Measurements from ENCODE around the gene PYDC2.

The PYDC2 gene

DNA sequence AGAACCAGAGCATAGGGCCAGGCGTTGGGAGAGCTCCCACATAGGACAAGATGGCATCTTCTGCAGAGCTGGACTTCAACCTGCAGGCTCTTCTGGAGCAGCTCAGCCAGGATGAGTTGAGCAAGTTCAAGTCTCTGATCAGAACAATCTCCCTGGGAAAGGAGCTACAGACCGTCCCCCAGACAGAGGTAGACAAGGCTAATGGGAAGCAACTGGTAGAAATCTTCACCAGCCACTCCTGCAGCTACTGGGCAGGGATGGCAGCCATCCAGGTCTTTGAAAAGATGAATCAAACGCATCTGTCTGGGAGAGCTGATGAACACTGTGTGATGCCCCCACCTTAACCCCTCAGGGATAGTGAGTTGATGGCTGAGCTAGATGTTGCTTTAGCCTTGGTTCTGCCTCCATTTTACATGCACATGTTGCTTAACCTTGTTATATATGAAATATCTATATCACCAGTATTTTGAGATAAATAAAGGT lies at the start of gene PYDC2:
Gene PYDC2 (plus strand): TSS at position 51 of the 483 bp plus-strand sequence. CDS start 0 bp downstream, at position 51.
- no peak for DNase-seq (ENCODE audit: low read depth)

DNA sequence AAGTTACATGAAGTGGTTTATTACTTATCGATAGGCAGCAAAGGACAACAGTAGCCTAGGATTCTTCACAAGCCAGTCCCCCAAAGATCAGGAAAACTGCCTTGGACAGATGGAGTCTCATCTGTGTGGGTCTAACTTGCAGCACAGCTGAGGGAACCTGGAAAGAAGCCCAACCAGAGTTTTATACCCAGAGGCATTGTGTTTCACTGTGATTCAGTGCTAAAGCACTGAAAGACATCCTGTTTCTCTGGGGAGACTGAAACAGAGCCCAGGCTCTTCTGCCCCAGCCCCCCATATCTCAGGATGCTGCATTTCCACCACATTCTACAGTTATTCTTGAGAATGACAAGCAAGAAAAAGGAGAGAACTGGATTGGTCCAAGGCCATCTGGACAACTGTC lies 48.2 kb upstream of the PYDC2 start:
- no peak for DNase-seq (ENCODE audit: low read depth)

- DNase-seq (ENCODE audit: low read depth): no peak
Measured at GRCh38 chr3:191414286-191414685, 46.7 kb upstream of the PYDC2 start.

- no peak for DNase-seq (ENCODE audit: low read depth)
Measured at GRCh38 chr3:191414732-191415131, 46.2 kb upstream of the PYDC2 start.

GRCh38 chr3:191415566-191415965 lies 45.4 kb upstream of the PYDC2 start:
- no peak for DNase-seq (ENCODE audit: low read depth)

DNA sequence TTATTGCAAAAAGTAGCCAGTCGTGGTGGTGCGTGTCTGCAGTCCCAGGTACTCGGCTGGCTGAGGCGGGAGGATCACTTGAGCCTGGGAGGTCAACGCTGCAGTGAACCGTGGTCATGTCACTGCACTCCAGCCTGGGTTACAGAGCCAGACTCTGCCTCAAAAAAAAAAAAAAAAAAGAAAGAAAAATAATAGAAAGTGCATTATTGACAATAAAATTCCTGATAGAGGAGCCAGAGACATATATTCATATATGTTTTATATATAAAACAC lies 43.6 kb upstream of the PYDC2 start:
- no peak for DNase-seq (ENCODE audit: low read depth)

DNA sequence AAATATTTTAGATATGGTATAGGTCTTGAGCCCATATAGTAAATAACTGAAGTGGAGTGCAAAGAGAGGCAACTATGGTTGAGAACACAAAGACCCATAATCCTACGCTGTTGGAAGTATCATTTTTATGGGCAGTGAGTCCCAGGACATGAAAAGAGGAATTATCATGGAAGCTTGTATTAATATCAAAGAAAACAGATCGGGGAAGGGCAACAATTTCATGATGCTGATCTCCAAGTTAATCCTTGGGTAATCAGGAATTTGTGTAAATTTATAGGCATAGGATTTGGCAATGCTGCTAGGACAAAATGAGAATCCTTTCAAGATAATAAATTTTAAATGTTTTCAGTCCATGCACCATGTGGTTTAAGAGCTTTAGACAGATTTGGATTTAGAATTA lies 40.2 kb upstream of the PYDC2 start:
- DNase-seq (ENCODE audit: low read depth): no peak

DNA sequence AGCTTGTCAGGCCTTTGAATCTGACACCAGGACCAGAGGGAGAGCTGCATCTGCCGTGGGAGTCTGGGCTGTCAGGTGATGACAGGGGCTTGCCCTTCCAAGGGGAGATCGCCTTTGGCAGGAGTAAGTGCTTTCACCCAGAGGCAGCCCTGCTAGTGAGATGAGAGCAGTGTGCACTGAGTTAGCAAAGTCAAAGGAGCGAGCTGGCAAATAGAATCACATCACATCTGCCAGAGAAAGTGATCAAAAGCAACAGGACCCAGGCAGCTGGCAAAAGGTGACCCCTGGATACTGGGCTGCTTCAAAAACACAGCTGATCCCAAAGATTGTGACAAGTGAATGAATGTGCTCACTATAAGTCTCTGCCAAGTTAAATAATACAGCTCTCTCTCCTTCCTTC lies 36.1 kb upstream of the PYDC2 start:
- DNase-seq (ENCODE audit: low read depth): no peak

DNA sequence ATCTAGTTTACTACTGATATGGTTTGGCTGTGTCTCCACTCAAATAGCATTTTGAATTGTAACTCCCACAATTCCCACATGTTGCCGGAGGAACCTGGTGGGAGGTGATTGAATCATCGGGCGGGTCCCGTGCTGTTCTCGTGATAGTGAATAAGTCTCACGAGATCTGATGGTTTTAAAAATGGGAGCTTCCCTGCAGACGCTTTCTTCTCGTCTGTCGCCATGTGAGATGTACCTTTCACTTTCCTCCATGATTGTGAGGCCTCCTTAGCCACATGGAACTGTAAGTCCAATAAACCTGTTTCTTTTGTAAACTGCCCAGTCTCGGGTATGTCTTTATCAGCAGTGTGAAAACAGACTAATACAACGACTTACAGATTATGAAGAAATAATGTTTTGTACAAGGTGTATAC lies 35.6 kb upstream of the PYDC2 start:
- no peak for DNase-seq (ENCODE audit: low read depth)

DNA sequence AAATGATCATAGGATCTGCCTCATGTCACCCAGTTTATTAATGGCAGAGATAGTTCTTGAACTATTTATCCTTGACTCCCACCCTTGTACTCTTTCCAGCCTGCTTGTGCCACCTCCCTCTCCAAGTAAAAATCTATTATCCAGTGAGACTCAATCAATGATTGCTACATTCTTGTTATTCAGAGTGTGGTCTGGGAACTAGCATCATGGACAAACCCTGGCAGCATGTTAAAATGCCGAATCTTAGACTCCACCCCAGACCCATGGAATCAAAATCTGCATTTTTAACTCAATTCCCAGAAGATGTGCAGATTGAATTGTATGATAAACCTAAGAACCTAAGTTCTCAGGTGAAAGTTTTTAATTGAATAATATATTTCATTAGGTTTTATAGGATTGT lies 34.7 kb upstream of the PYDC2 start:
- no peak for DNase-seq (ENCODE audit: low read depth)

GRCh38 chr3:191428177-191428576 lies 32.8 kb upstream of the PYDC2 start:
- DNase-seq (ENCODE audit: low read depth): no peak

GRCh38 chr3:191430103-191430502 lies 30.9 kb upstream of the PYDC2 start:
- DNase-seq (ENCODE audit: low read depth): no peak

- DNase-seq (ENCODE audit: low read depth): no peak
Measured at GRCh38 chr3:191431160-191431822, 29.7 kb upstream of the PYDC2 start.

- no peak for DNase-seq (ENCODE audit: low read depth)
Measured at GRCh38 chr3:191432162-191432561, 28.8 kb upstream of the PYDC2 start.

GRCh38 chr3:191434024-191434423 lies 26.9 kb upstream of the PYDC2 start:
- DNase-seq (ENCODE audit: low read depth): no peak

DNA sequence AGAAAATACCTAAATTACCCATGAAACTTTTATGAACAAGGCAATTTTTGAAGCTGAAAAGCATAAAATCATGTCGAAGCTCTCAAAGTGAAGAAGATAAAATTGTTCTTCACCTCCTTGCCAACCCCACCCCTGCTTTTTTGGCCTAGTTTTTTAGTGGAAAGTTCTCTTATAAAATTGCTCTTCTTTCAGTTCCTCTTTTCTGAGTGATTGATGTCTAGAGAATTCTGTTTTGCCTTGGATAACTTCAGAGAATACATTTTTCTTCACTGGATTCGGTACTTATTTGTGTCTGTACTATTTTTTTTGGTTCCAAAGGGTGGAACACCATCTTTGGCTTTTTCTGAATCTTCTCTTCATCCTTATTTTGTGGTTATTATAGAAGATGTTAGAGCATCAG lies 25.0 kb upstream of the PYDC2 start:
- no peak for DNase-seq (ENCODE audit: low read depth)

GRCh38 chr3:191438150-191438814 lies 22.7 kb upstream of the PYDC2 start:
- no peak for DNase-seq (ENCODE audit: low read depth)

- DNase-seq (ENCODE audit: low read depth): no peak
Measured at GRCh38 chr3:191440532-191440931, 20.4 kb upstream of the PYDC2 start.

DNA sequence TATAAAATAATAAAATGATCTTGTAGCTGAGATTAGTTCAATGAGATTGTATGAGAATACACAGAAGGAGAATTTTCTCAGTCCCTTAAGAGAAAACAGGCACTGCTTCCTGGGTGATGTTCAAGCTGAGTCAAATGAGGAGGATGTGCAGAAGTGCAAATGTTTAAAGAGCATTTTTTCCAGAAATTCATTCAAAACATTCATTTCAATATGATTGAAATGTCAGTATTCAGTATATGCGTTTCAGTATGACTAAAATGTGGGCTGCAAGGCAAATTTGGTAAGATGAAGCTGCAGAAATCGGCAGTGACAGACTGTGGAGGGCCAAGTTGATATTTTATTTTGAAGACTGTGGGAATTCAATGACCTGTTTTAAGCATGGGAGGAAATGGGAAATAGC lies 19.3 kb upstream of the PYDC2 start:
- DNase-seq (ENCODE audit: low read depth): no peak

GRCh38 chr3:191444569-191444968 lies 16.4 kb upstream of the PYDC2 start:
- no peak for DNase-seq (ENCODE audit: low read depth)

DNA sequence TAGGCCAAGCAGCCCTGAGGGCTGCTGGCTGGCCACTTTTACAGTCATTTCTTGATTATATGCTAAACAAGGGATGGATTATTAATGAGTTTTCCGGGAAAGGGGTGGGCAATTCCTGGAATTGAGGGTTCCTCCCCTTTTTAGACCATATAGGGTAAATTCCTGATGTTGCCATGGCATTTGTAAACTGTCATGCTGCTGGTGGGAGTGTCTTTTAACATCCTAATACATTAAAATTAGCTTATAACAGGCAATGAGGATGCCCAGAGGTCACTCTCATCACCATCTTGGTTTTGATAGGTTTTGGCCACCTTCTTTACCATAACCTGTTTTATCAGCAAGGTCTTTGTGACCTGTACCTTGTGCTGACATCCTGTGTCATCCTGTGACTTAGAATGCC lies 11.7 kb upstream of the PYDC2 start:
- no peak for DNase-seq (ENCODE audit: low read depth)

GRCh38 chr3:191455257-191455952 lies 5.6 kb upstream of the PYDC2 start:
- DNase-seq (ENCODE audit: low read depth): no peak

DNA sequence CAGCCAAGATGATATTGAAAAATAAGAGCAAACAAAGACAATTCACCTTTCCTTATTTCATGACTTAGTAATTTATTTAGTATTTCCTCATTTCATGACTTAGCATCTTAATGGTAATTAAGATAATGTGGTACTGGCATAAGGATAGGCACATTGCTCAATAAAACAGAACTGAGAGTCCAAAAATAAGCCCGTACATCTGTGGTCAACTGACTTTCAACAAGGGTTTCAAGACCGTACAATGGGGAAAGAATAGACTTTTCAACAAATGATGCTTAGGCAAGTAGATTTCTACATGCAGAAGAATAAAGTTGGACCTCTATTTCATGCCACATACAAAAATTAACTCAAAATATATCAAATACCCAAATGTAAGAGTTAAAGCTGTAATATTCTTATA lies 603 bp upstream of the PYDC2 start:
- no peak for DNase-seq (ENCODE audit: low read depth)

DNA sequence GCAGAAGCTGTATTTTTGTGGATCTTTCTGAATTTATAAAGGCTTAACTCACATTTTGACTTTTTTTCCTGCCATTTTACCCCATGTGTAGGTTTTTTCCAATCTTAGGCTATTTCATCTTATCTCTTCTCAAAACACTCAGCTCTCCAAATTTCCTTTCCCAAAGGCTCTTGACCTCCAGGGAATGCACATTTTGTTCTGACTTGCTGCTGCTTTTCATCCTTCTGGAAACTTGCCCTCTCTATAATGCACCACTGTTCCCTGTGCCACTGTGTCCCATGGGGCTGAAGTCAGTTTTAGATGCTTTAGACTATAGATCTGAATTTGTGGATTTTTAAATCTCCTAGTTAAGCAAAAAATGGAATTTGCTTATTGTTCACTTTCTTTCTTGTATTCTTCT lies 9.1 kb downstream of the PYDC2 start:
- DNase-seq (ENCODE audit: low read depth): no peak

All from activated T-cell treated with anti-CD3 and anti-CD28 coated beads for 48 hours (primary cell).